Measurements from ENCODE around the gene TTC17.

The TTC17 gene

GRCh38 chr11:43523632-43524031 is 164.9 kb downstream of the TTC17 start:
- H3K23ac ChIP-seq (ENCODE audit: low read depth, low read length, poor library complexity): no peak overlapping the region
- no peak overlapping the region for H3K14ac ChIP-seq (ENCODE audit: low read length)
- no peak overlapping the region for H3K4me3 ChIP-seq (ENCODE audit: low read length in 2 of 2)
- no peak overlapping the region for H3K4ac ChIP-seq (ENCODE audit: low read length)
- H4K91ac ChIP-seq (ENCODE audit: low read depth, low read length, poor library complexity): no peak overlapping the region
- no peak overlapping the region for H2AK5ac ChIP-seq (ENCODE audit: low read depth, low read length)
- no peak overlapping the region for H3K9ac ChIP-seq (ENCODE audit: low read depth, low read length, poor library complexity)
- H2BK5ac ChIP-seq (ENCODE audit: low read length): no peak overlapping the region
- no peaks in the 10 kb centered on the region for H3K9me3 ChIP-seq (replicated peaks in 1 of 2; ENCODE audit: control insufficient read depth in 2 of 2, insufficient read depth in 1 of 2, low read depth in 1 of 2, low read length in 2 of 2)
- no peaks in the 10 kb centered on the region for H3K36me3 ChIP-seq (replicated peaks in 1 of 2; ENCODE audit: control insufficient read depth in 2 of 2, insufficient read depth in 2 of 2, low read length in 2 of 2)
- no peak overlapping the region for H2BK12ac ChIP-seq (ENCODE audit: low read length)
- H4K8ac ChIP-seq (ENCODE audit: low read depth, low read length): no peak overlapping the region
- DNase-seq (ENCODE audit: low spot score): no peak
- H3K79me1 ChIP-seq (ENCODE audit: low read depth, low read length): no peaks in the 10 kb centered on the region
- H2BK120ac ChIP-seq (ENCODE audit: low read depth, low read length): no peak overlapping the region
- H3K27ac ChIP-seq (replicated peaks; ENCODE audit: low read length): no peak overlapping the region
- H3K4me2 ChIP-seq (ENCODE audit: insufficient read depth, low read length, poor library complexity, severe bottlenecking): no peak overlapping the region
- WGBS, 2 donors (ENCODE audit: extremely low coverage in 2 of 2, insufficient read length in 2 of 2, insufficient replicate concordance in 1 of 2): no CpG with 5 or more reads among the region's 2 CpGs
- no peak overlapping the region for H2BK15ac ChIP-seq (ENCODE audit: low read length)
- H3K18ac ChIP-seq (ENCODE audit: low read length): no peak overlapping the region
- no peaks in the 10 kb centered on the region for H3K4me1 ChIP-seq (ENCODE audit: control insufficient read depth in 2 of 2, insufficient read depth in 1 of 2, low read depth in 1 of 2, low read length in 2 of 2)
- H2AFZ ChIP-seq (ENCODE audit: low read length): no peak overlapping the region
- peaks cover 0 to 7% (median 0%) of the 10 kb centered on the region in 3 experiments for H3K27me3 ChIP-seq (ENCODE audit: control insufficient read depth in 3 of 3, insufficient read depth in 3 of 3, low read depth in 1 of 3, low read length in 3 of 3)

- Histone ChIP-seq H2BK120ac (ENCODE audit: low read depth, low read length) (no peak overlapping the region), H2BK15ac (ENCODE audit: low read length) (no peak overlapping the region), H4K91ac (ENCODE audit: low read depth, low read length, poor library complexity) (no peak overlapping the region), H3K9me3 (replicated peaks in 1 of 2; ENCODE audit: control insufficient read depth in 2 of 2, insufficient read depth in 1 of 2, low read depth in 1 of 2, low read length in 2 of 2) (no peaks in the 10 kb centered on the region), H3K23ac (ENCODE audit: low read depth, low read length, poor library complexity) (no peak overlapping the region), H3K4me3 (ENCODE audit: low read length in 2 of 2) (no peak overlapping the region), H3K14ac (ENCODE audit: low read length) (no peak overlapping the region), H3K4me1 (ENCODE audit: control insufficient read depth in 2 of 2, insufficient read depth in 1 of 2, low read depth in 1 of 2, low read length in 2 of 2) (no peaks in the 10 kb centered on the region), H2BK12ac (ENCODE audit: low read length) (no peak overlapping the region), H3K4me2 (ENCODE audit: insufficient read depth, low read length, poor library complexity, severe bottlenecking) (no peak overlapping the region), H2AK5ac (ENCODE audit: low read depth, low read length) (no peak overlapping the region), H3K9ac (ENCODE audit: low read depth, low read length, poor library complexity) (no peak overlapping the region), H3K4ac (ENCODE audit: low read length) (no peak overlapping the region), H2AFZ (ENCODE audit: low read length) (no peak overlapping the region), H3K79me1 (ENCODE audit: low read depth, low read length) (no peaks in the 10 kb centered on the region), H2BK5ac (ENCODE audit: low read length) (no peak overlapping the region), H3K36me3 (replicated peaks in 1 of 2; ENCODE audit: control insufficient read depth in 2 of 2, insufficient read depth in 2 of 2, low read length in 2 of 2) (no peaks in the 10 kb centered on the region), H3K18ac (ENCODE audit: low read length) (no peak overlapping the region), H4K8ac (ENCODE audit: low read depth, low read length) (no peak overlapping the region), H3K27me3 (ENCODE audit: control insufficient read depth in 3 of 3, insufficient read depth in 3 of 3, low read depth in 1 of 3, low read length in 3 of 3) (peaks cover 0 to 3% (median 0%) of the 10 kb centered on the region in 3 experiments), H3K27ac (replicated peaks; ENCODE audit: low read length) (no peak overlapping the region)
- WGBS, 2 donors (ENCODE audit: extremely low coverage in 2 of 2, insufficient read length in 2 of 2, insufficient replicate concordance in 1 of 2): no CpG with 5 or more reads among the region's 5 CpGs
- DNase-seq (ENCODE audit: low spot score): no peak
These were observed 173.3 kb downstream of the TTC17 start for GRCh38 chr11:43532041-43532440.

- Histone ChIP-seq H3K4me2 (ENCODE audit: insufficient read depth, low read length, poor library complexity, severe bottlenecking) (no peak overlapping the region), H2BK12ac (ENCODE audit: low read length) (no peak overlapping the region), H3K27ac (replicated peaks; ENCODE audit: low read length) (no peak overlapping the region), H2AK5ac (ENCODE audit: low read depth, low read length) (no peak overlapping the region), H3K4me1 (ENCODE audit: control insufficient read depth in 2 of 2, insufficient read depth in 1 of 2, low read depth in 1 of 2, low read length in 2 of 2) (peaks cover 4 to 5% of the 10 kb centered on the region in 2 donors), H3K23ac (ENCODE audit: low read depth, low read length, poor library complexity) (no peak overlapping the region), H3K27me3 (ENCODE audit: control insufficient read depth in 3 of 3, insufficient read depth in 3 of 3, low read depth in 1 of 3, low read length in 3 of 3) (no peaks in the 10 kb centered on the region), H3K14ac (ENCODE audit: low read length) (no peak overlapping the region), H2BK120ac (ENCODE audit: low read depth, low read length) (no peak overlapping the region), H3K9me3 (replicated peaks in 1 of 2; ENCODE audit: control insufficient read depth in 2 of 2, insufficient read depth in 1 of 2, low read depth in 1 of 2, low read length in 2 of 2) (peaks cover 2 to 4% of the 10 kb centered on the region in 2 donors), H2BK15ac (ENCODE audit: low read length) (no peak overlapping the region), H3K4me3 (ENCODE audit: low read length in 2 of 2) (no peak overlapping the region), H4K8ac (ENCODE audit: low read depth, low read length) (no peak overlapping the region), H2BK5ac (ENCODE audit: low read length) (no peak overlapping the region), H2AFZ (ENCODE audit: low read length) (peak overlapping the region; percentile 36), H3K4ac (ENCODE audit: low read length) (no peak overlapping the region), H3K79me1 (ENCODE audit: low read depth, low read length) (no peaks in the 10 kb centered on the region), H3K36me3 (replicated peaks in 1 of 2; ENCODE audit: control insufficient read depth in 2 of 2, insufficient read depth in 2 of 2, low read length in 2 of 2) (no peaks in the 10 kb centered on the region), H3K18ac (ENCODE audit: low read length) (no peak overlapping the region), H3K9ac (ENCODE audit: low read depth, low read length, poor library complexity) (no peak overlapping the region), H4K91ac (ENCODE audit: low read depth, low read length, poor library complexity) (no peak overlapping the region)
- DNase-seq (ENCODE audit: low spot score): no peak
- WGBS, 2 donors (ENCODE audit: extremely low coverage in 2 of 2, insufficient read length in 2 of 2, insufficient replicate concordance in 1 of 2): no CpG with 5 or more reads among the region's 14 CpGs
These were observed 179.3 kb downstream of the TTC17 start for GRCh38 chr11:43537833-43538615.

- Histone ChIP-seq H2AFZ (ENCODE audit: low read length) (no peak overlapping the region), H3K27ac (replicated peaks; ENCODE audit: low read length) (no peak overlapping the region), H3K27me3 (ENCODE audit: control insufficient read depth in 3 of 3, insufficient read depth in 3 of 3, low read depth in 1 of 3, low read length in 3 of 3) (peaks cover 0 to 8% (median 7%) of the 10 kb centered on the region in 3 experiments), H3K4ac (ENCODE audit: low read length) (no peak overlapping the region), H4K8ac (ENCODE audit: low read depth, low read length) (no peak overlapping the region), H3K4me2 (ENCODE audit: insufficient read depth, low read length, poor library complexity, severe bottlenecking) (no peak overlapping the region), H3K23ac (ENCODE audit: low read depth, low read length, poor library complexity) (no peak overlapping the region), H3K4me3 (ENCODE audit: low read length in 2 of 2) (no peak overlapping the region), H4K91ac (ENCODE audit: low read depth, low read length, poor library complexity) (no peak overlapping the region), H2BK15ac (ENCODE audit: low read length) (no peak overlapping the region), H2BK12ac (ENCODE audit: low read length) (no peak overlapping the region), H3K36me3 (replicated peaks in 1 of 2; ENCODE audit: control insufficient read depth in 2 of 2, insufficient read depth in 2 of 2, low read length in 2 of 2) (no peaks in the 10 kb centered on the region), H2BK5ac (ENCODE audit: low read length) (no peak overlapping the region), H3K18ac (ENCODE audit: low read length) (no peak overlapping the region), H3K9me3 (replicated peaks in 1 of 2; ENCODE audit: control insufficient read depth in 2 of 2, insufficient read depth in 1 of 2, low read depth in 1 of 2, low read length in 2 of 2) (peaks cover 4% of the 10 kb centered on the region in 2 donors), H3K14ac (ENCODE audit: low read length) (no peak overlapping the region), H3K4me1 (ENCODE audit: control insufficient read depth in 2 of 2, insufficient read depth in 1 of 2, low read depth in 1 of 2, low read length in 2 of 2) (peaks cover 6% of the 10 kb centered on the region in 2 donors), H3K79me1 (ENCODE audit: low read depth, low read length) (no peaks in the 10 kb centered on the region), H3K9ac (ENCODE audit: low read depth, low read length, poor library complexity) (no peak overlapping the region), H2AK5ac (ENCODE audit: low read depth, low read length) (no peak overlapping the region), H2BK120ac (ENCODE audit: low read depth, low read length) (no peak overlapping the region)
- no peak for DNase-seq (ENCODE audit: low spot score)
- no CpG with 5 or more reads among the region's 2 CpGs for WGBS, 2 donors (ENCODE audit: extremely low coverage in 2 of 2, insufficient read length in 2 of 2, insufficient replicate concordance in 1 of 2)
These were observed 183.3 kb downstream of the TTC17 start for GRCh38 chr11:43541993-43542392.

Measured in neuronal stem cell (in vitro differentiated cells).